Endothelial cell of umbilical vein (primary cell): ENCODE measurements around the gene MAP1LC3B2. TPM values are rescaled to one million over a fixed set of nuclear protein-coding genes. Genes with fewer than 3 reads are reported as not detected.

Experiments used
- BruUV-seq: library from RNA; stranded (reverse); fragments of 400-500 nt; replicated peaks from 2 replicates; lab custom pipeline; 2021; lab: Mats Ljungman, UMichigan
- CTCF ChIA-PET: fragments of 300-600, 350-600 bp; sonication (Branson Sonifier 250); formaldehyde crosslinking; loops from one replicate; lab custom pipeline; 2021; ENCODE audit warnings: antibody characterized with exemption, inconsistent platforms; lab: Charles Lee
- POLR2A ChIA-PET: fragments of 300-600, 350-600 bp; sonication (Branson Sonifier 250); formaldehyde crosslinking; loops from one replicate; lab custom pipeline; 2021; ENCODE audit warnings: antibody characterized with exemption, inconsistent platforms; lab: Charles Lee
- DNase-seq: peaks from one replicate; pipeline ENCODE4 v3.0.0-alpha.2; 2011; ENCODE audit warnings: low read depth, low spot score
- FAIRE-seq: peaks from 2 replicates; lab custom pipeline; 2011; peaks lifted over from hg19 to GRCh38; lab: Jason Lieb, UNC
- H2AFZ ChIP-seq: 2 replicates; pipeline ENCODE4 v1.6.0; 2012; ENCODE audit warnings: low read depth, low read length, control low read depth, inconsistent platforms
- H3K27ac ChIP-seq: 2 replicates; pipeline ENCODE4 v1.5.1; 2011; ENCODE audit warnings: low read depth, mild to moderate bottlenecking, control low read depth, low read length, moderate library complexity; ENCODE audit not compliant: insufficient read depth
- H3K27me3 ChIP-seq, 2 experiments: 2 replicates each; pipeline versions ENCODE4 v1.6.0 to v1.6.1; 2011; ENCODE audit warnings: low read length in 2 of 2, mixed read lengths in 1 of 2; ENCODE audit not compliant: control insufficient read depth in 2 of 2, insufficient read depth in 2 of 2
- H3K36me3 ChIP-seq, 2 experiments: 2 replicates in 1 of 2; 3 replicates in 1 of 2; pipeline ENCODE4 v1.5.1; 2011; ENCODE audit warnings: low read length in 2 of 2, mild to moderate bottlenecking in 1 of 2, moderate library complexity in 1 of 2; ENCODE audit not compliant: control insufficient read depth in 2 of 2, insufficient read depth in 2 of 2; ENCODE audit errors: extremely low read depth in 1 of 2
- H3K4me1 ChIP-seq: 3 replicates; pipeline ENCODE4 v1.5.1; 2011; ENCODE audit warnings: mild to moderate bottlenecking, low read length; ENCODE audit not compliant: control insufficient read depth, insufficient read depth; ENCODE audit errors: extremely low read depth
- H3K4me2 ChIP-seq: 2 replicates; pipeline ENCODE4 v1.6.1; 2011; ENCODE audit warnings: low read length, control low read depth, mixed read lengths; ENCODE audit not compliant: insufficient read depth
- H3K4me3 ChIP-seq, 3 experiments: fragments of 200-600 bp in 1 of 3; sonication (generic), shearing (Covaris generic) in 1 of 3; replicated peaks in 1 of 3; 2 replicates each; pipeline ENCODE4 v1.5.1; 2011 to 2016; ENCODE audit warnings: control low read depth in 3 of 3, low read length in 3 of 3, mild to moderate bottlenecking in 2 of 3, inconsistent platforms in 1 of 3, low read depth in 1 of 3, moderate library complexity in 1 of 3; ENCODE audit not compliant: insufficient read depth in 1 of 3
- H3K79me2 ChIP-seq: 2 replicates; pipeline ENCODE4 v1.6.0; 2012; ENCODE audit warnings: low read length, inconsistent platforms; ENCODE audit not compliant: control insufficient read depth, insufficient read depth
- H3K9ac ChIP-seq: replicated peaks from 2 replicates; pipeline ENCODE3; 2011; ENCODE audit warnings: low read length, control low read depth; ENCODE audit not compliant: insufficient read depth; ENCODE audit errors: extremely low read depth
- H3K9me1 ChIP-seq: replicated peaks from 3 replicates; pipeline ENCODE4 v1.6.0; 2011; ENCODE audit warnings: mild to moderate bottlenecking, low read length; ENCODE audit not compliant: control insufficient read depth, insufficient read depth; ENCODE audit errors: extremely low read depth
- H3K9me3 ChIP-seq: replicated peaks from 2 replicates; pipeline ENCODE4 v1.5.1; 2012; ENCODE audit warnings: low read length, inconsistent platforms; ENCODE audit not compliant: control insufficient read depth, insufficient read depth
- H4K20me1 ChIP-seq: replicated peaks from 2 replicates; pipeline ENCODE3; 2011; ENCODE audit warnings: mild to moderate bottlenecking, low read length; ENCODE audit not compliant: control insufficient read depth, insufficient read depth; ENCODE audit errors: extremely low read depth
- EZH2 ChIP-seq: IDR thresholded peaks from 2 replicates; pipeline ENCODE4 v1.6.1; 2012; ENCODE audit warnings: borderline replicate concordance, low read depth, mild to moderate bottlenecking, moderate library complexity, low read length, inconsistent platforms; ENCODE audit not compliant: severe bottlenecking
- FOS ChIP-seq: IDR thresholded peaks from 2 replicates; pipeline ENCODE4 v1.6.1; 2011; ENCODE audit warnings: mild to moderate bottlenecking, low read length, moderate library complexity, borderline replicate concordance; ENCODE audit not compliant: insufficient read depth
- GATA2 ChIP-seq: IDR thresholded peaks from 2 replicates; pipeline ENCODE4 v1.7.0; 2011; ENCODE audit warnings: low read depth, mild to moderate bottlenecking, moderate library complexity, mixed read lengths, low read length; ENCODE audit not compliant: insufficient read length, insufficient read depth
- JUN ChIP-seq: IDR thresholded peaks from 2 replicates; pipeline ENCODE4 v1.6.1; 2011; ENCODE audit warnings: borderline replicate concordance, low read depth; ENCODE audit not compliant: insufficient read length, insufficient read depth
- MAX ChIP-seq: IDR thresholded peaks from 2 replicates; pipeline ENCODE4 v1.6.1; 2011; ENCODE audit not compliant: insufficient read depth, insufficient read length
- MYC ChIP-seq: IDR thresholded peaks from one replicate; pipeline ENCODE4 v1.6.1; 2011; ENCODE audit warnings: mild to moderate bottlenecking, low read depth, low read length
- POLR2A ChIP-seq: IDR thresholded peaks from 2 replicates; pipeline ENCODE4 v1.6.1; 2012; ENCODE audit warnings: low read depth, mild to moderate bottlenecking, control low read depth, low read length
- POLR2AphosphoS5 ChIP-seq: IDR thresholded peaks from 2 replicates; pipeline ENCODE4 v1.6.1; 2012; ENCODE audit warnings: low read depth, mild to moderate bottlenecking, control low read depth, low read length, moderate library complexity; ENCODE audit not compliant: insufficient read depth
- dilution Hi-C: fragments of 300-500 bp; cut with MboI; formaldehyde crosslinking; loops from one replicate; pipeline ENCODE4 v1.15.0; 2019; ENCODE audit warnings: low sequenced_read_pairs; ENCODE audit not compliant: extremely low pct_ligation_motif_present
- intact Hi-C: fragments of 100-400 bp; cut with micrococcal nuclease; formaldehyde crosslinking; loops from one replicate; pipeline ENCODE4 v1.10.0; 2022
- polyA plus RNA-seq, 4 experiments: library from polyadenylated mRNA; depleted of rRNA in 3 of 4; stranded (reverse) in 3 of 4; unstranded in 1 of 4; fragments of >200 nt; gene quantifications; 2 replicates each; pipeline versions ENCODE4 v1.2.1 to v1.2.3, GENCODE V29; 2011 to 2012; ENCODE audit warnings: missing spikeins in 1 of 4
- total RNA-seq: library from RNA; stranded (reverse); gene quantifications from 2 replicates; pipeline ENCODE4 v1.2.3, GENCODE V29; 2021
- TF ChIP-seq, protein P1 (sequence below), 2 donors: IDR thresholded peaks; 1 replicate in 1 of 2; 2 replicates in 1 of 2; pipeline ENCODE4 v1.5.1; 2011; ENCODE audit warnings: low read length in 2 of 2, mild to moderate bottlenecking in 2 of 2, moderate library complexity in 2 of 2, control low read depth in 1 of 2, inconsistent platforms in 1 of 2, low read depth in 1 of 2; ENCODE audit not compliant: insufficient read depth in 1 of 2; ENCODE audit errors: extremely low read depth in 1 of 2

The MAP1LC3B2 gene
- total and polyA plus RNA-seq, 2 donors (not counting 3 experiments of a cell fraction or from before 2014, with no cell fraction given) = 0.32 to 4.1 TPM

DNA sequence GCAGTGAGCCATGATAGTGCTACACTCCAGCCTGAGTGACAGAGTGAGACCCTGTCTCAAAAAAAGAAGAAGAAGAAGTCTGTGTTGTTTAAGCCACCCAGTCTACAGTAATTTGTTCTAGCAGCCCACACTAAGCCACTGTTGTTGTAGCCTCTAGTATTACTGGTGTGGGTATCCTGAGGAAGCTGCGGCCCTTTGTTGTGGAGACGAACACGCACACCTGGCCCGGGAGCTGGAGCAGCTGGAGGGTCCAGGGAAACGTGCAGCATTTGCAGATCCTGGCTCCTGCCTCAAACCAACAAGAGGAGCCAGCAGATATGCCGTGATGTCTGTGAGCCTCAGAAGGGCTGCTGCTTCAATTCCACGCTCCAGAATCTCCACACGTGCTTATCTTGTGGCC lies 65.3 kb downstream of the MAP1LC3B2 start:
- no TSS peak for BruUV-seq
- FAIRE-seq (no peak), DNase-seq (no peak)
- Histone ChIP-seq H3K36me3 (no peaks in the 10 kb centered on the region), H3K4me3 (no peak overlapping the region), H3K27me3 (peaks cover 6 to 9% of the 10 kb centered on the region in 2 experiments), H3K79me2 (no peaks in the 10 kb centered on the region), H3K27ac (no peak overlapping the region), H3K9me3 (no peaks in the 10 kb centered on the region), H3K4me1 (no peaks in the 10 kb centered on the region), H3K9me1 (no peaks in the 10 kb centered on the region), H4K20me1 (no peaks in the 10 kb centered on the region), H3K4me2 (no peak overlapping the region), H3K9ac (no peak overlapping the region), H2AFZ (no peak overlapping the region)
- dilution Hi-C loops = no loop called here
- CTCF ChIA-PET = no interaction called here
- TF ChIP-seq, protein P1, sequence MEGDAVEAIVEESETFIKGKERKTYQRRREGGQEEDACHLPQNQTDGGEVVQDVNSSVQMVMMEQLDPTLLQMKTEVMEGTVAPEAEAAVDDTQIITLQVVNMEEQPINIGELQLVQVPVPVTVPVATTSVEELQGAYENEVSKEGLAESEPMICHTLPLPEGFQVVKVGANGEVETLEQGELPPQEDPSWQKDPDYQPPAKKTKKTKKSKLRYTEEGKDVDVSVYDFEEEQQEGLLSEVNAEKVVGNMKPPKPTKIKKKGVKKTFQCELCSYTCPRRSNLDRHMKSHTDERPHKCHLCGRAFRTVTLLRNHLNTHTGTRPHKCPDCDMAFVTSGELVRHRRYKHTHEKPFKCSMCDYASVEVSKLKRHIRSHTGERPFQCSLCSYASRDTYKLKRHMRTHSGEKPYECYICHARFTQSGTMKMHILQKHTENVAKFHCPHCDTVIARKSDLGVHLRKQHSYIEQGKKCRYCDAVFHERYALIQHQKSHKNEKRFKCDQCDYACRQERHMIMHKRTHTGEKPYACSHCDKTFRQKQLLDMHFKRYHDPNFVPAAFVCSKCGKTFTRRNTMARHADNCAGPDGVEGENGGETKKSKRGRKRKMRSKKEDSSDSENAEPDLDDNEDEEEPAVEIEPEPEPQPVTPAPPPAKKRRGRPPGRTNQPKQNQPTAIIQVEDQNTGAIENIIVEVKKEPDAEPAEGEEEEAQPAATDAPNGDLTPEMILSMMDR (IDR thresholded peaks at IDR 0.05; ENCODE audit: extremely low read depth in 1 of 2, insufficient read depth in 1 of 2, low read depth in 1 of 2, low read length in 2 of 2) = no peak
- no peak for TF ChIP-seq GATA2
- TF ChIP-seq JUN = no peak
- TF ChIP-seq EZH2 = no peak
- TF ChIP-seq POLR2AphosphoS5 = no peak
- no peak for TF ChIP-seq POLR2A
- POLR2A ChIA-PET = no interaction called here
- intact Hi-C loops = no loop called here

GRCh38 chr12:116626153-116626552 lies 67.0 kb downstream of the MAP1LC3B2 start:
- no TSS peak for BruUV-seq
- Histone ChIP-seq H3K9ac (no peak overlapping the region), H3K79me2 (no peaks in the 10 kb centered on the region)

More at GRCh38 chr12:116626153-116626552, 67.0 kb downstream of the MAP1LC3B2 start:
- Histone ChIP-seq H3K27me3 (peaks cover under 1 to 6% of the 10 kb centered on the region in 2 experiments), H3K9me3 (no peaks in the 10 kb centered on the region), H3K36me3 (no peaks in the 10 kb centered on the region), H3K9me1 (no peaks in the 10 kb centered on the region), H3K27ac (no peak overlapping the region), H4K20me1 (no peaks in the 10 kb centered on the region), H2AFZ (no peak overlapping the region), H3K4me3 (no peak overlapping the region), H3K4me2 (no peak overlapping the region), H3K4me1 (no peaks in the 10 kb centered on the region)
- no peak for TF ChIP-seq POLR2A
- TF ChIP-seq, protein P1 (IDR thresholded peaks at IDR 0.05; ENCODE audit: extremely low read depth in 1 of 2, insufficient read depth in 1 of 2, low read depth in 1 of 2, low read length in 2 of 2) = no peak
- TF ChIP-seq MAX = no peak
- TF ChIP-seq POLR2AphosphoS5 = no peak
- TF ChIP-seq MYC = no peak
- TF ChIP-seq FOS = no peak
- no peak for TF ChIP-seq JUN
- TF ChIP-seq EZH2 = no peak
- no peak for TF ChIP-seq GATA2
- intact Hi-C loops = no loop called here
- FAIRE-seq (no peak), DNase-seq (no peak)
- POLR2A ChIA-PET = no interaction called here
- CTCF ChIA-PET = no interaction called here
- dilution Hi-C loops = no loop called here
